HG02798 (cell line): ENCODE measurements around the gene RCOR3.

Experiments used
- ATAC-seq: cut with Tn5 transposase; IDR thresholded peaks from one replicate; pipeline ENCODE4 v1.9.1; 2021; ENCODE audit warnings: mild to moderate bottlenecking; ENCODE audit not compliant: unreplicated experiment, poor library complexity

RCOR3 gene

DNA sequence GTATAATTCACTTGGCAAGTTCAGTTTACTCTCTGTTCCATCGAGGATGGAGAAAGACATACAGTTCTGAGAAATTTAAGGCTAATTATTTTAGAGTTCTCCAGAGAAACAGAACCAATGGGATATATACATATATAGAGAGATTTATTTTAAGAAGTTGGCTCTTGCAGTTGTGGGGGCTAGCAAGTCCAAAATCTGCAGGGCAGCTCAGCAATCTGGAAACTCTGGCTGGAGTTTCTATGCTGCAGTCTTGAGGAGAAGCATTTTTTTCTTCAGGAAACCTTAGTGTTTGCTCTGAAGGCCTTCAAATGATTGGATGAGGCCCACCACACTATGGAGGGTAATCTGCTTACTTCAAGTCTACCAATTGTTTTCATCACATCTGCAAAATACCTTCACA lies 102.0 kb downstream of the RCOR3 start:
- no peak for ATAC-seq
